Stimulated activated CD4-positive, alpha-beta T cell treated with anti-CD3 and anti-CD28 coated beads, Interleukin-2, amount 100 ng/mL, for 48 hours (primary cell): Measurements from ENCODE around the gene DUSP5.

ENCODE experiments used
- DNase-seq, 2 donors: peaks; one replicate each; pipeline ENCODE4 v3.0.0-alpha.2; 2020

Gene DUSP5

GRCh38 chr10:110548002-110548401 lies 50.3 kb downstream of the DUSP5 start:
- DNase-seq, result no peak

GRCh38 chr10:110549211-110549610 lies 51.5 kb downstream of the DUSP5 start:
- DNase-seq, result no peak

GRCh38 chr10:110553905-110554304 lies 56.2 kb downstream of the DUSP5 start:
- no peak for DNase-seq

- no peak for DNase-seq
Measured at GRCh38 chr10:110556296-110556695, 58.6 kb downstream of the DUSP5 start.

- DNase-seq, result peak; percentile 66
Measured at GRCh38 chr10:110556969-110557601, 59.4 kb downstream of the DUSP5 start.

GRCh38 chr10:110558041-110558440 lies 60.3 kb downstream of the DUSP5 start:
- DNase-seq, result no peak

- DNase-seq, result no peak
Measured at GRCh38 chr10:110560012-110560411, 62.3 kb downstream of the DUSP5 start.
